GM23338 (cell line): ENCODE results near the gene SIKE1. TPM values are rescaled to one million over a fixed set of nuclear protein-coding genes. Genes with fewer than 3 reads are reported as not detected.
"Not testable (repeated sequence)": the region's sequence is repeated elsewhere in the genome, so short reads cannot be mapped to it uniquely, and the experiment has no call there.

Experiments used
- ATAC-seq: fragments of 200-7000 bp; cut with Tn5 transposase; 3 replicates; pipeline ENCODE4 v1.9.1; 2020
- DNase-seq: peaks from one replicate; pipeline ENCODE4 v3.0.0-alpha.2; 2015; ENCODE audit warnings: low spot score
- H2AFZ ChIP-seq: fragments of 200-600 bp; sonication (generic); 2 replicates; pipeline ENCODE4 v1.8.0; 2016; ENCODE audit warnings: antibody characterized with exemption, mild to moderate bottlenecking, moderate library complexity
- H3F3A ChIP-seq: fragments of 200-600 bp; sonication (generic); replicated peaks from 2 replicates; pipeline ENCODE4 v1.8.0; 2017; ENCODE audit warnings: antibody characterized with exemption, mixed run types, low read depth
- H3K27ac ChIP-seq: fragments of 200-600 bp; sonication (generic); 2 replicates; pipeline ENCODE4 v1.6.1; 2016; ENCODE audit warnings: low read depth
- H3K27me3 ChIP-seq: fragments of 200-600 bp; sonication (generic); 2 replicates; pipeline ENCODE4 v1.8.0; 2016; ENCODE audit warnings: mild to moderate bottlenecking, mixed run types, moderate library complexity; ENCODE audit not compliant: insufficient read depth
- H3K36me3 ChIP-seq: fragments of 200-600 bp; sonication (generic); 2 replicates; pipeline ENCODE4 v1.8.0; 2016; ENCODE audit warnings: mild to moderate bottlenecking; ENCODE audit not compliant: insufficient read depth
- H3K4me1 ChIP-seq: fragments of 200-600 bp; sonication (generic); 2 replicates; pipeline ENCODE4 v1.8.0; 2016; ENCODE audit warnings: mild to moderate bottlenecking, moderate library complexity; ENCODE audit not compliant: insufficient read depth
- H3K4me2 ChIP-seq: fragments of 200-600 bp; sonication (generic); 2 replicates; pipeline ENCODE4 v1.7.1; 2017; ENCODE audit warnings: mixed run types
- H3K4me3 ChIP-seq: fragments of 200-600 bp; sonication (generic); 2 replicates; pipeline ENCODE4 v1.6.1; 2016; ENCODE audit warnings: mixed run types
- H3K79me2 ChIP-seq: fragments of 200-600 bp; sonication (generic); replicated peaks from 2 replicates; pipeline ENCODE4 v1.8.0; 2017; ENCODE audit warnings: mild to moderate bottlenecking; ENCODE audit not compliant: insufficient read depth
- H3K9me2 ChIP-seq: fragments of 200-600 bp; sonication (generic); 2 replicates; pipeline ENCODE4 v1.8.0; 2017; ENCODE audit not compliant: insufficient read depth
- H4K20me1 ChIP-seq: fragments of 200-600 bp; sonication (generic); replicated peaks from 2 replicates; pipeline ENCODE4 v1.8.0; 2017; ENCODE audit warnings: mild to moderate bottlenecking; ENCODE audit not compliant: insufficient read depth
- H3K27ac Mint-ChIP-seq: 2 replicates; pipeline ENCODE4 v1.8.0; 2020; ENCODE audit warnings: inconsistent platforms, mild to moderate bottlenecking, moderate library complexity, mixed read lengths
- H3K27me3 Mint-ChIP-seq: 3 replicates; pipeline ENCODE4 v1.8.0; 2022; ENCODE audit warnings: low read depth, mild to moderate bottlenecking, moderate library complexity, mixed read lengths, inconsistent platforms; ENCODE audit not compliant: insufficient read depth, poor library complexity
- H3K36me3 Mint-ChIP-seq: 3 replicates; pipeline ENCODE4 v1.8.0; 2021; ENCODE audit warnings: low read depth, mild to moderate bottlenecking, inconsistent platforms, moderate library complexity, mixed read lengths
- H3K4me1 Mint-ChIP-seq: 3 replicates; pipeline ENCODE4 v1.8.0; 2020; ENCODE audit warnings: mild to moderate bottlenecking, inconsistent platforms, mixed read lengths
- H3K4me3 Mint-ChIP-seq: 3 replicates; pipeline ENCODE4 v1.8.0; 2021; ENCODE audit warnings: moderate library complexity, mild to moderate bottlenecking, inconsistent platforms, mixed read lengths
- H3K9me3 Mint-ChIP-seq: 3 replicates; pipeline ENCODE4 v1.8.0; 2020; ENCODE audit warnings: moderate library complexity, mild to moderate bottlenecking, inconsistent platforms, mixed read lengths
- CREB1 ChIP-seq: fragments of 250-450 bp; sonication (Bioruptor Pico); IDR thresholded peaks from 2 replicates; pipeline ENCODE4 v1.5.0; 2020; ENCODE audit warnings: low read depth, mild to moderate bottlenecking, moderate library complexity
- NANOG ChIP-seq: IDR thresholded peaks from 2 replicates; pipeline ENCODE4 v1.6.1; 2016; ENCODE audit warnings: antibody characterized with exemption, borderline replicate concordance
- ZNF114 ChIP-seq: fragments of 250-450 bp; sonication (Bioruptor Pico); IDR thresholded peaks from 2 replicates; pipeline ENCODE4 v1.5.0; 2020; ENCODE audit warnings: mild to moderate bottlenecking, moderate library complexity
- polyA plus RNA-seq: library from polyadenylated mRNA; unstranded; fragments of >200 nt; fragmentation: Nextera tagmentation; extraction: Ambion mirVana; gene quantifications from 2 replicates; pipeline ENCODE4 v1.2.1, GENCODE V29; 2016
- total RNA-seq: library from RNA; depleted of rRNA; stranded (reverse); fragments of >200 nt; shearing (Covaris generic); gene quantifications from 2 replicates; pipeline ENCODE4 v1.2.3, GENCODE V29; 2014
- TF ChIP-seq, protein P1 (sequence below), 2 experiments: fragments of 200-600 bp in 1 of 2; sonication (generic) in 1 of 2; conservative IDR thresholded peaks; 2 replicates each; pipeline versions ENCODE4 v1.5.1 to v1.6.1; 2016 to 2017; ENCODE audit warnings: antibody characterized with exemption in 2 of 2, low read depth in 2 of 2, mild to moderate bottlenecking in 2 of 2, moderate library complexity in 1 of 2
- TF ChIP-seq, protein P2 (sequence below): fragments of 250-450 bp; sonication (Bioruptor Pico); IDR thresholded peaks from 2 replicates; pipeline ENCODE4 v1.5.0; 2020; ENCODE audit warnings: mild to moderate bottlenecking, moderate library complexity
- TF ChIP-seq, protein P3 (sequence below): IDR thresholded peaks from 2 replicates; pipeline ENCODE4 v1.6.1; 2016; ENCODE audit warnings: antibody characterized with exemption

Gene SIKE1
- total and polyA plus RNA-seq, 2 experiments from 2014 or later: 74.0 to 96.3 TPM

DNA sequence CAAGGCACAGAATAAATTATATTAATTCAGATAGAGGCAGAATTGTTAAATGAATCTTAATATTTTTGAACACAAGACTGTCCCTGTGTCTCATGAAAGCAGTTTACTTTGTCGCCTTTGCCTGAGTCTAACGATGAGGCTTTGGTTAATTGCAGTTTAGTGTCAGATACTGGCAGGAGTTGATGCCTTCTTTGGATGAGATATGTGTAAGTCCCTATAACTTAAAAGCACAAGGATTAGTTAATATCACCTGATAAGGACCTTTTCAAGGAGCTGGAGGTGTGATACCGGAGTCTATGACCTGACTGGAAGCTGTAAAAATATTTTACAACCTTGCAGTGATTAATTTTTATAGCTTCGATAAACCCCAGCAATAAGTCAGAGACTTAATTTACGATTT lies 2.0 kb upstream of the SIKE1 start (continued):
- TF ChIP-seq, protein P1, sequence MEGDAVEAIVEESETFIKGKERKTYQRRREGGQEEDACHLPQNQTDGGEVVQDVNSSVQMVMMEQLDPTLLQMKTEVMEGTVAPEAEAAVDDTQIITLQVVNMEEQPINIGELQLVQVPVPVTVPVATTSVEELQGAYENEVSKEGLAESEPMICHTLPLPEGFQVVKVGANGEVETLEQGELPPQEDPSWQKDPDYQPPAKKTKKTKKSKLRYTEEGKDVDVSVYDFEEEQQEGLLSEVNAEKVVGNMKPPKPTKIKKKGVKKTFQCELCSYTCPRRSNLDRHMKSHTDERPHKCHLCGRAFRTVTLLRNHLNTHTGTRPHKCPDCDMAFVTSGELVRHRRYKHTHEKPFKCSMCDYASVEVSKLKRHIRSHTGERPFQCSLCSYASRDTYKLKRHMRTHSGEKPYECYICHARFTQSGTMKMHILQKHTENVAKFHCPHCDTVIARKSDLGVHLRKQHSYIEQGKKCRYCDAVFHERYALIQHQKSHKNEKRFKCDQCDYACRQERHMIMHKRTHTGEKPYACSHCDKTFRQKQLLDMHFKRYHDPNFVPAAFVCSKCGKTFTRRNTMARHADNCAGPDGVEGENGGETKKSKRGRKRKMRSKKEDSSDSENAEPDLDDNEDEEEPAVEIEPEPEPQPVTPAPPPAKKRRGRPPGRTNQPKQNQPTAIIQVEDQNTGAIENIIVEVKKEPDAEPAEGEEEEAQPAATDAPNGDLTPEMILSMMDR (conservative IDR thresholded peaks at IDR 0.05; ENCODE audit: low read depth in 2 of 2): no peak
- TF ChIP-seq, protein P2, sequence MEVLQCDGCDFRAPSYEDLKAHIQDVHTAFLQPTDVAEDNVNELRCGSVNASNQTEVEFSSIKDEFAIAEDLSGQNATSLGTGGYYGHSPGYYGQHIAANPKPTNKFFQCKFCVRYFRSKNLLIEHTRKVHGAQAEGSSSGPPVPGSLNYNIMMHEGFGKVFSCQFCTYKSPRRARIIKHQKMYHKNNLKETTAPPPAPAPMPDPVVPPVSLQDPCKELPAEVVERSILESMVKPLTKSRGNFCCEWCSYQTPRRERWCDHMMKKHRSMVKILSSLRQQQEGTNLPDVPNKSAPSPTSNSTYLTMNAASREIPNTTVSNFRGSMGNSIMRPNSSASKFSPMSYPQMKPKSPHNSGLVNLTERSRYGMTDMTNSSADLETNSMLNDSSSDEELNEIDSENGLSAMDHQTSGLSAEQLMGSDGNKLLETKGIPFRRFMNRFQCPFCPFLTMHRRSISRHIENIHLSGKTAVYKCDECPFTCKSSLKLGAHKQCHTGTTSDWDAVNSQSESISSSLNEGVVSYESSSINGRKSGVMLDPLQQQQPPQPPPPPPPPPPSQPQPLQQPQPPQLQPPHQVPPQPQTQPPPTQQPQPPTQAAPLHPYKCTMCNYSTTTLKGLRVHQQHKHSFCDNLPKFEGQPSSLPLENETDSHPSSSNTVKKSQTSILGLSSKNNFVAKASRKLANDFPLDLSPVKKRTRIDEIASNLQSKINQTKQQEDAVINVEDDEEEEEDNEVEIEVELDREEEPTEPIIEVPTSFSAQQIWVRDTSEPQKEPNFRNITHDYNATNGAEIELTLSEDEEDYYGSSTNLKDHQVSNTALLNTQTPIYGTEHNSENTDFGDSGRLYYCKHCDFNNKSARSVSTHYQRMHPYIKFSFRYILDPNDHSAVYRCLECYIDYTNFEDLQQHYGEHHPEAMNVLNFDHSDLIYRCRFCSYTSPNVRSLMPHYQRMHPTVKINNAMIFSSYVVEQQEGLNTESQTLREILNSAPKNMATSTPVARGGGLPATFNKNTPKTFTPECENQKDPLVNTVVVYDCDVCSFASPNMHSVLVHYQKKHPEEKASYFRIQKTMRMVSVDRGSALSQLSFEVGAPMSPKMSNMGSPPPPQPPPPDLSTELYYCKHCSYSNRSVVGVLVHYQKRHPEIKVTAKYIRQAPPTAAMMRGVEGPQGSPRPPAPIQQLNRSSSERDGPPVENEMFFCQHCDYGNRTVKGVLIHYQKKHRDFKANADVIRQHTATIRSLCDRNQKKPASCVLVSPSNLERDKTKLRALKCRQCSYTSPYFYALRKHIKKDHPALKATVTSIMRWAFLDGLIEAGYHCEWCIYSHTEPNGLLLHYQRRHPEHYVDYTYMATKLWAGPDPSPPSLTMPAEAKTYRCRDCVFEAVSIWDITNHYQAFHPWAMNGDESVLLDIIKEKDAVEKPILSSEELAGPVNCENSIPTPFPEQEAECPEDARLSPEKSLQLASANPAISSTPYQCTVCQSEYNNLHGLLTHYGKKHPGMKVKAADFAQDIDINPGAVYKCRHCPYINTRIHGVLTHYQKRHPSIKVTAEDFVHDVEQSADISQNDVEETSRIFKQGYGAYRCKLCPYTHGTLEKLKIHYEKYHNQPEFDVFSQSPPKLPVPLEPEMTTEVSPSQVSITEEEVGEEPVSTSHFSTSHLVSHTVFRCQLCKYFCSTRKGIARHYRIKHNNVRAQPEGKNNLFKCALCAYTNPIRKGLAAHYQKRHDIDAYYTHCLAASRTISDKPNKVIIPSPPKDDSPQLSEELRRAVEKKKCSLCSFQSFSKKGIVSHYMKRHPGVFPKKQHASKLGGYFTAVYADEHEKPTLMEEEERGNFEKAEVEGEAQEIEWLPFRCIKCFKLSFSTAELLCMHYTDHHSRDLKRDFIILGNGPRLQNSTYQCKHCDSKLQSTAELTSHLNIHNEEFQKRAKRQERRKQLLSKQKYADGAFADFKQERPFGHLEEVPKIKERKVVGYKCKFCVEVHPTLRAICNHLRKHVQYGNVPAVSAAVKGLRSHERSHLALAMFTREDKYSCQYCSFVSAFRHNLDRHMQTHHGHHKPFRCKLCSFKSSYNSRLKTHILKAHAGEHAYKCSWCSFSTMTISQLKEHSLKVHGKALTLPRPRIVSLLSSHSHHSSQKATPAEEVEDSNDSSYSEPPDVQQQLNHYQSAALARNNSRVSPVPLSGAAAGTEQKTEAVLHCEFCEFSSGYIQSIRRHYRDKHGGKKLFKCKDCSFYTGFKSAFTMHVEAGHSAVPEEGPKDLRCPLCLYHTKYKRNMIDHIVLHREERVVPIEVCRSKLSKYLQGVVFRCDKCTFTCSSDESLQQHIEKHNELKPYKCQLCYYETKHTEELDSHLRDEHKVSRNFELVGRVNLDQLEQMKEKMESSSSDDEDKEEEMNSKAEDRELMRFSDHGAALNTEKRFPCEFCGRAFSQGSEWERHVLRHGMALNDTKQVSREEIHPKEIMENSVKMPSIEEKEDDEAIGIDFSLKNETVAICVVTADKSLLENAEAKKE (CRISPR knock-in tag): no peak
- TF ChIP-seq NANOG (no peak), CREB1 (no peak)
- TF ChIP-seq, protein P3, sequence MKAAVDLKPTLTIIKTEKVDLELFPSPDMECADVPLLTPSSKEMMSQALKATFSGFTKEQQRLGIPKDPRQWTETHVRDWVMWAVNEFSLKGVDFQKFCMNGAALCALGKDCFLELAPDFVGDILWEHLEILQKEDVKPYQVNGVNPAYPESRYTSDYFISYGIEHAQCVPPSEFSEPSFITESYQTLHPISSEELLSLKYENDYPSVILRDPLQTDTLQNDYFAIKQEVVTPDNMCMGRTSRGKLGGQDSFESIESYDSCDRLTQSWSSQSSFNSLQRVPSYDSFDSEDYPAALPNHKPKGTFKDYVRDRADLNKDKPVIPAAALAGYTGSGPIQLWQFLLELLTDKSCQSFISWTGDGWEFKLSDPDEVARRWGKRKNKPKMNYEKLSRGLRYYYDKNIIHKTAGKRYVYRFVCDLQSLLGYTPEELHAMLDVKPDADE: no peak

DNA sequence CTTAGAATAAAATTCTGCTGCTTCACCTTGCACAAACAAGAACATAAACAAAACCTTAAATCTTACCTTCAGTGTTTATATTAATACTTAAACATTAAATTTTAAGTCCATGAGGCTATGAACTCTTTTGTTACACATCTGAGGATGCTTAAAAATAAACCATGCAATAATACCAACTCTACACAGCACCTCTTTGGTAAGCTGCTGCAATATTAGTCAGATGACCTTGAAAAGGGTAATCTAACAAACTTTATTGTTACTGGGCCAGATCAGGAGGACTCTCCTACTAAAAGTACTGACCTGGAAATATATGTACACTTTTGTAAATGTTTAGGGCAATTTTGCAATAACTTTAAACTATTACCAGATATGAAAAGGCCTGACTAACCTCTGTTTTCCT lies 763 bp downstream of the SIKE1 start:
- Histone ChIP-seq H3K79me2 (peaks cover 27% of the 10 kb centered on the region), H3K4me1 (peaks cover 5% of the 10 kb centered on the region; the same call in 1 of the 2 replicates), H2AFZ (peak overlapping the region; percentile 60; the same call in 1 of the 2 replicates), H3K27me3 (peaks cover 10% of the 10 kb centered on the region; the same call in 1 of the 2 replicates), H3F3A (no peaks in the 10 kb centered on the region), H3K27ac (peak overlapping the region; percentile 79), H3K4me2 (peak overlapping the region; percentile 84), H3K9me2 (no peaks in the 10 kb centered on the region), H3K36me3 (peaks cover 24% of the 10 kb centered on the region), H4K20me1 (no peaks in the 10 kb centered on the region; the same call in 1 of the 2 replicates), H3K4me3 (peak overlapping the region; percentile 72)
- H3K9me3 Mint-ChIP-seq: no peaks in the 10 kb centered on the region; the same call in 2 of the 3 replicates
- peaks cover 2% of the 10 kb centered on the region; the same call in 2 of the 3 replicates for H3K4me1 Mint-ChIP-seq
- peaks cover 33% of the 10 kb centered on the region for H3K36me3 Mint-ChIP-seq
- H3K4me3 Mint-ChIP-seq: peak overlapping the region; percentile 100
- peaks cover 4% of the 10 kb centered on the region for H3K27me3 Mint-ChIP-seq
- ATAC-seq (no peak), DNase-seq (no peak)
- H3K27ac Mint-ChIP-seq: peak overlapping the region; percentile 98
- TF ChIP-seq ZNF114 (CRISPR knock-in tag) (no peak), NANOG (no peak)

DNA sequence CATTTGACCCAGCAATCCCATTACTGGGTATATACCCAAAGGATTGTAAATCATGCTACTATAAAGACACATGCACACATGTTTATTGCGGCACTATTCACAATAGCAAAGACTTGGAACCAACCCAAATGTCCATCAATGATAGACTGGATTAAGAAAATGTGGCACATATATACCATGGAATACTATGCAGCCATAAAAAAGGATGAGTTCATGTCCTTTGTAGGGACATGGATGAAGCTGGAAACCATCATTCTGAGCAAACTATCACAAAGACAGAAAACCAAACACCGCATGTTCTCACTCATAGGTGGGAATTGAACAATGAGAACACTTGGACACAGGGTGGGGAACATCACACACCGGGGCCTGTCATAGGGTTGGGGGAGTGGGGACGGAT lies 3.8 kb downstream of the SIKE1 start:
- Histone ChIP-seq H3K79me2 (peaks cover 27% of the 10 kb centered on the region), H3K36me3 (peaks cover 37% of the 10 kb centered on the region)
- H3K36me3 Mint-ChIP-seq: peaks cover 45% of the 10 kb centered on the region
- H3K4me3 Mint-ChIP-seq, H3K9me2 ChIP-seq, ATAC-seq, H3K9me3 Mint-ChIP-seq, H3K27ac ChIP-seq, H3K4me3 ChIP-seq, H3K27me3 ChIP-seq, H4K20me1 ChIP-seq, H2AFZ ChIP-seq, H3F3A ChIP-seq, H3K4me2 ChIP-seq, H3K27ac Mint-ChIP-seq, H3K27me3 Mint-ChIP-seq, DNase-seq, H3K4me1 ChIP-seq, H3K4me1 Mint-ChIP-seq: not testable (repeated sequence)
